Bronchial epithelial cell (primary cell): ENCODE data around the gene CDH22. TPM values are rescaled to one million over a fixed set of nuclear protein-coding genes. Genes with fewer than 3 reads are reported as not detected.

Source experiments
- DNase-seq: peaks from one replicate; pipeline ENCODE4 v3.0.0-alpha.2; 2010; ENCODE audit warnings: low read depth
- FAIRE-seq: peaks from 2 replicates; lab custom pipeline; 2011; peaks lifted over from hg19 to GRCh38; lab: Jason Lieb, UNC
- H3K27me3 ChIP-seq: 2 replicates; pipeline ENCODE4 v1.5.1; 2011; ENCODE audit warnings: low read length; ENCODE audit not compliant: control insufficient read depth, insufficient read depth
- H3K36me3 ChIP-seq: 2 replicates; pipeline ENCODE4 v1.5.1; 2011; ENCODE audit warnings: low read length; ENCODE audit not compliant: control insufficient read depth, insufficient read depth
- H3K4me3 ChIP-seq: 2 replicates; pipeline ENCODE4 v1.5.1; 2011; ENCODE audit warnings: mild to moderate bottlenecking, low read depth, low read length, control low read depth
- total RNA-seq: library from RNA; depleted of rRNA; stranded (reverse); fragments of >200 nt; gene quantifications from 2 replicates; pipeline ENCODE4 v1.2.1, GENCODE V29; 2014
- TF ChIP-seq, protein P1 (sequence below): IDR thresholded peaks from 2 replicates; pipeline ENCODE4 v1.5.1; 2011; ENCODE audit warnings: mild to moderate bottlenecking, moderate library complexity, low read length, control low read depth, inconsistent platforms; ENCODE audit not compliant: insufficient read depth, severe bottlenecking

The CDH22 gene
- total RNA-seq, 1 donor from 2014 or later, result not detected

DNA sequence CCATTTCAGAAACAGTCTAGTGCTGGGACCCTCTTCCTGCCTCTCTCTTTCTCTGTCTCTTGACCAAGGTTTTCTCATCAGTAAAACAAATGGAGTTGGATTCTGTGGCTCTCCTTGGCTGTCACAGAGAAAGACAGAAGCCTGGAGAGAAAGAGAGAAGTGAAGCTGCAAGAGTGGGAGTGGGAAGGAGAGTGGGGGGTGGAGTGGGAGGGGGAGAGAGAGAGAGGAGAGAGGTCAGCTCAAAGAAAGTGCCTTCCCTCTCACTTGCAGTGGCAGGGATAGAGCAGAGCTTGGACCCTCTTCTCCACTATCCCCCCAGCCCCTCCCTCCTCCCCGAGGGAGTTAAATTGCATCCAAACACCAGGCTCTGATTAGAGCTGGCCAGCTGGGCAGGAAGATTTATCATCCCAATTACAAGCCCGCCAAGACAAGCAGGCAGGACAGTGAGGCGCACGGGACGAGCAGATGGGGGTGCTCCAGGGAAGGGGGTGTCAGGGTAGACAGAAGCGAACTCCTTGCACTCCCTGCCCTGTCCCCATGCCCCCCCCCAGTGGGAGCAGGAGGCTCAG lies 115.8 kb downstream of the CDH22 start:
- peaks cover 3% of the 10 kb centered on the region for H3K27me3 ChIP-seq
- TF ChIP-seq, protein P1, sequence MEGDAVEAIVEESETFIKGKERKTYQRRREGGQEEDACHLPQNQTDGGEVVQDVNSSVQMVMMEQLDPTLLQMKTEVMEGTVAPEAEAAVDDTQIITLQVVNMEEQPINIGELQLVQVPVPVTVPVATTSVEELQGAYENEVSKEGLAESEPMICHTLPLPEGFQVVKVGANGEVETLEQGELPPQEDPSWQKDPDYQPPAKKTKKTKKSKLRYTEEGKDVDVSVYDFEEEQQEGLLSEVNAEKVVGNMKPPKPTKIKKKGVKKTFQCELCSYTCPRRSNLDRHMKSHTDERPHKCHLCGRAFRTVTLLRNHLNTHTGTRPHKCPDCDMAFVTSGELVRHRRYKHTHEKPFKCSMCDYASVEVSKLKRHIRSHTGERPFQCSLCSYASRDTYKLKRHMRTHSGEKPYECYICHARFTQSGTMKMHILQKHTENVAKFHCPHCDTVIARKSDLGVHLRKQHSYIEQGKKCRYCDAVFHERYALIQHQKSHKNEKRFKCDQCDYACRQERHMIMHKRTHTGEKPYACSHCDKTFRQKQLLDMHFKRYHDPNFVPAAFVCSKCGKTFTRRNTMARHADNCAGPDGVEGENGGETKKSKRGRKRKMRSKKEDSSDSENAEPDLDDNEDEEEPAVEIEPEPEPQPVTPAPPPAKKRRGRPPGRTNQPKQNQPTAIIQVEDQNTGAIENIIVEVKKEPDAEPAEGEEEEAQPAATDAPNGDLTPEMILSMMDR, result no peak

DNA sequence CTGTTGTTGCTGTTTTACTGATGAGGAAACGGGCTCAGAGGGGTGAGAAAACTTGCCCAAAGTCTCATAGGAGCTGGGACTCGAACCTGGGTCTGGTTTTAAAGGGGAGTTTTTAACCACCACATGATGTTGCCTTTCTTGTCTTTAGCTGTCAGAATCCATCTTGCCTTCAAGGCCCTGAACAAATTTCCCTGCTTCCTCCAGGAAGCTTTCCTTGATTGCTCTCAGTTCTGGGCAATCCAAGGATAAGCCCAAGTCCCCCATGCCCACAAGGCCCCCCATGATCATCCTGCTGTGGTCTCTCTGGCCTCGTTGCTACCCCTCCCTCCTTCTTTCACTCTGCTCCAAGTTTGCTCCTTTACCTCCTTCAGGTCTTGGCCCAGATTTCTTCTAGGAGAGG lies 116.7 kb downstream of the CDH22 start:
- Histone ChIP-seq H3K4me3 (no peak overlapping the region), H3K36me3 (no peaks in the 10 kb centered on the region), H3K27me3 (peaks cover 3% of the 10 kb centered on the region)
- TF ChIP-seq, protein P1, result no peak
- FAIRE-seq (no peak), DNase-seq (no peak)

More for the DNA sequence above, 115.8 kb downstream of the CDH22 start:
- no peaks in the 10 kb centered on the region for H3K36me3 ChIP-seq
- H3K4me3 ChIP-seq, result no peak overlapping the region
- no peak for FAIRE-seq
- DNase-seq, result no peak

DNA sequence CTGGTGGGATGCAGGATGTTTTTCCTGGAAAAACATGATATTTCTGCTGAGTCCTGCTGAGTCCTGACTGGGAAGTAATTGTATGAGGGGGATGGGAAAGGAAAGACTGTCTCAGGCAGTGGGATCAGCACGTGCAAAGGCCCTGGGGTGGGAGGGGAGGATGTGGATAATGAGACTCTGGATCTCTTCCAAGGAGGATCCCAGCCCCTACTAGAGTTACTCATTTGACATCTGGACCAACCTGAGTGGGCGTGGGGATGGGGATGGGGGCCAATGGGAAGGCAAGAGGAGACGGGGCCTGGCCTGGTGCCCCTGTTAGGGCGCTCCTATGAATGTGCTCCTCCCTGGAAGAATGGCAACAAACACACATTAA lies 117.1 kb downstream of the CDH22 start:
- peaks cover 3% of the 10 kb centered on the region for H3K27me3 ChIP-seq
- FAIRE-seq, result no peak
- no peaks in the 10 kb centered on the region for H3K36me3 ChIP-seq
- no peak overlapping the region for H3K4me3 ChIP-seq
- TF ChIP-seq, protein P1, result no peak
- DNase-seq, result no peak

DNA sequence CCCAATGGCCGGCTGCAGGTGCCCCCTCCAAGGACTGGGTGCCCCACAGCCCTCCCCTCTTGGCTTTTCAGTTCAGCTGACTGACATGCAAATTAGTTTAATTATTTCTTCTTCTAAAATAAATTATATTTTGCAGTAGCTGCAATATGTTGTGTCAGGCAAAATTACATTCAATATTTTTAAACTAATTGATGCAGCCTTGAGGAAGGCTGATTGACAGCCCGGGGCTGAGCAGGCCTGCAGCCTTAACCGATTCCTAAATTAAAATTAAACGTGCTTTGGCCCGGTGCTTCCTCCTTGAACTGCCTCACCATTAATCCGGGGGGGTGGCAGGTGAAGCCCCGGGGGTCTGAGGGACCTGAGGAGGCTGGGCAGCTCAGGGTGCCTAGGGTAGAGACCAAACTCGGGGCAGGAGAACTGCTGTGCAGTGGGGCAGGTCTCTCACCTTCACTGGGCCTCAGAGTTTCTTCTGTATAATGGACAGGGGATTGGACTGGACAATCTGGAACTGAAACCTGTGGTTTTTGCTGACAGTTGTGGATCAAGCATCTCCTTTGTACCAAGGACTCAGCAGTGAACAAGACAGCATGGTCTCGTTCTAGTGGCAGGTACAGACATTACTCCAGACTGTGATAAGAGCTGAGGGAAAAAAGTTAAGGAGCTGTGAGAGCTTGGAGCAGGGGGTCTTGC lies 117.7 kb downstream of the CDH22 start:
- FAIRE-seq, result no peak
- no peak for DNase-seq
- TF ChIP-seq, protein P1, result no peak
- Histone ChIP-seq H3K27me3 (peaks cover 3% of the 10 kb centered on the region), H3K36me3 (no peaks in the 10 kb centered on the region), H3K4me3 (no peak overlapping the region)

DNA sequence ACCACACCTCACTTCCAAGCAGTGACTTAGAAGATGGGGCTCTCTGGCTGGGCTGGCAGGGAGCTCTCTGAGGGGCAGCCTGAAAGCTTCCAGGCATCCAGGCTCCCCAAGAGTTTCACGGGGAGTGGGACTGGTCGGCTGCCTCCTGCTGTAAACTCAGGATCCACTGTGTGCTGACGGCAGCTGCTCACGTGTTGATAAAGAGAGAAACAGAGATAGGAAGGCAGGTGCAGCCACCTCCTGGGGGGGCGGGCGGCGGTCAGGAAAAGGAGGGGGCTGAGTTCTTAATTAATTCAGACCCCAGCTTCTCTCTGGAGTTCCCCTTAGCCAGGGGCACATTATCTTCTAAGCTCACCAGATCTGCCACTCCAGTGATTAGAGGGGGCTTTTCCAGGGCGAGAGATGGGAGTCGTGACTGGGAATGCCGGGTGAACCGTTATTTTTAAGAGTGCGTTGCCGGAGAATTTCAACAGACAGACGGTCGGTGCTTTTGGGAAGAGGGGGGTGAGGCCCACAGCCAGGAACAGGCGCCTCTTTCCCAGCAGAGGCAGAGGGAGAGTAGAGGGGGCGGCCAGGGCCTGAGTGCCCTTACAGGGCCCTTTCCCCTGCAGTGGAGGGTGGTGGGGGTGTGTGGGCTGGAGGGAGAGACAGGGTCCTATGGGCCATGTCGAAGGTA lies 119.3 kb downstream of the CDH22 start:
- TF ChIP-seq, protein P1, result no peak
- H3K4me3 ChIP-seq, result no peak overlapping the region
- H3K27me3 ChIP-seq, result peaks cover 3% of the 10 kb centered on the region
- DNase-seq (no peak), FAIRE-seq (no peak)
- no peaks in the 10 kb centered on the region for H3K36me3 ChIP-seq
